IMR-90 (cell line): ENCODE measurements around the gene LCK. TPM values are rescaled to one million over a fixed set of nuclear protein-coding genes. Genes with fewer than 3 reads are reported as not detected.

ENCODE experiments used
- ATAC-seq: fragments of 200-7000 bp; cut with Tn5 transposase; 2 replicates; pipeline ENCODE4 v1.9.1; 2020; ENCODE audit warnings: low read depth, mild to moderate bottlenecking, moderate library complexity
- BruUV-seq: library from RNA; stranded (reverse); fragments of 400-500 nt; replicated peaks from 2 replicates; lab custom pipeline; 2021; lab: Mats Ljungman, UMichigan
- CTCF ChIA-PET: fragments of 300-600 bp; formaldehyde crosslinking; extraction: SDS; loops from one replicate; lab custom pipeline; 2021; ENCODE audit warnings: antibody characterized with exemption; lab: Yijun Ruan, JAX
- POLR2A ChIA-PET: fragments of 300-600 bp; sonication (Branson Sonifier 250); formaldehyde crosslinking; loops from one replicate; lab custom pipeline; 2022; ENCODE audit warnings: antibody characterized with exemption; ENCODE audit not compliant: unreplicated experiment; lab: Charles Lee
- DNase-seq: peaks from one replicate; pipeline ENCODE4 v3.0.0; 2013
- H2AFZ ChIP-seq: replicated peaks from 2 replicates; pipeline ENCODE3; 2013; ENCODE audit warnings: low read length, mild to moderate bottlenecking; ENCODE audit not compliant: poor library complexity
- H2AK5ac ChIP-seq: 2 replicates; pipeline ENCODE4 v1.6.1; 2013; ENCODE audit warnings: low read depth, low read length, inconsistent platforms
- H2AK9ac ChIP-seq: replicated peaks from 2 replicates; pipeline ENCODE3; 2013; ENCODE audit warnings: mild to moderate bottlenecking, low read depth, low read length, moderate library complexity; ENCODE audit not compliant: poor library complexity
- H2BK120ac ChIP-seq: 2 replicates; pipeline ENCODE4 v1.6.1; 2013; ENCODE audit warnings: low read depth, low read length, inconsistent platforms
- H2BK15ac ChIP-seq: 3 replicates; pipeline ENCODE4 v1.6.1; 2013; ENCODE audit warnings: low read depth, low read length, inconsistent platforms
- H2BK20ac ChIP-seq: 2 replicates; pipeline ENCODE4 v1.6.1; 2013; ENCODE audit warnings: low read depth, mild to moderate bottlenecking, inconsistent platforms, low read length, moderate library complexity
- H2BK5ac ChIP-seq: 2 replicates; pipeline ENCODE4 v1.6.1; 2013; ENCODE audit warnings: mild to moderate bottlenecking, low read depth, low read length, inconsistent platforms; ENCODE audit not compliant: poor library complexity, severe bottlenecking
- H3K14ac ChIP-seq: replicated peaks from 2 replicates; pipeline ENCODE4 v1.6.1; 2013; ENCODE audit warnings: low read depth, low read length, inconsistent platforms
- H3K18ac ChIP-seq: 2 replicates; pipeline ENCODE4 v1.6.1; 2013; ENCODE audit warnings: low read depth, low read length, control low read depth
- H3K23ac ChIP-seq: 2 replicates; pipeline ENCODE4 v1.6.1; 2013; ENCODE audit warnings: low read depth, low read length, inconsistent platforms
- H3K27ac ChIP-seq: 2 replicates; pipeline ENCODE4 v1.5.1; 2013; ENCODE audit warnings: mild to moderate bottlenecking, control low read depth, low read length; ENCODE audit not compliant: insufficient read depth
- H3K27me3 ChIP-seq: 2 replicates; pipeline ENCODE4 v1.6.1; 2013; ENCODE audit warnings: low read length; ENCODE audit not compliant: control insufficient read depth, insufficient read depth
- H3K36me3 ChIP-seq: 2 replicates; pipeline ENCODE4 v1.6.1; 2013; ENCODE audit warnings: low read length, mixed read lengths; ENCODE audit not compliant: control insufficient read depth, insufficient read depth
- H3K4ac ChIP-seq: 2 replicates; pipeline ENCODE4 v1.6.1; 2013; ENCODE audit warnings: low read depth, low read length, inconsistent platforms
- H3K4me1 ChIP-seq: 2 replicates; pipeline ENCODE4 v1.6.1; 2013; ENCODE audit warnings: low read length, mixed read lengths; ENCODE audit not compliant: control insufficient read depth, insufficient read depth
- H3K4me2 ChIP-seq: 2 replicates; pipeline ENCODE4 v1.6.1; 2013; ENCODE audit warnings: low read depth, mild to moderate bottlenecking, control low read depth, low read length, moderate library complexity
- H3K4me3 ChIP-seq: 2 replicates; pipeline ENCODE4 v1.5.1; 2013; ENCODE audit warnings: low read depth, mild to moderate bottlenecking, control low read depth, low read length, moderate library complexity; ENCODE audit not compliant: insufficient read depth
- H3K56ac ChIP-seq: 2 replicates; pipeline ENCODE4 v1.6.1; 2013; ENCODE audit warnings: low read length, inconsistent platforms; ENCODE audit not compliant: insufficient read depth; ENCODE audit errors: extremely low read depth
- H3K79me1 ChIP-seq, 2 experiments: 2 replicates each; pipeline ENCODE4 v1.6.1; 2013; ENCODE audit warnings: low read length in 2 of 2, inconsistent platforms in 1 of 2, low read depth in 1 of 2
- H3K9ac ChIP-seq: 2 replicates; pipeline ENCODE4 v1.6.1; 2013; ENCODE audit warnings: low read depth, low read length, control low read depth
- H3K9me1 ChIP-seq: 2 replicates; pipeline ENCODE4 v1.6.1; 2013; ENCODE audit warnings: low read length, inconsistent platforms; ENCODE audit not compliant: insufficient read depth
- H3K9me3 ChIP-seq: 2 replicates; pipeline ENCODE4 v1.6.1; 2013; ENCODE audit warnings: low read length; ENCODE audit not compliant: control insufficient read depth, insufficient read depth
- H4K20me1 ChIP-seq: 2 replicates; pipeline ENCODE4 v1.6.1; 2013; ENCODE audit warnings: low read length, inconsistent platforms; ENCODE audit not compliant: insufficient read depth
- H4K5ac ChIP-seq: 2 replicates; pipeline ENCODE4 v1.6.1; 2013; ENCODE audit warnings: mild to moderate bottlenecking, low read depth, low read length, control low read depth
- H4K8ac ChIP-seq, 2 experiments: 2 replicates each; pipeline ENCODE4 v1.6.1; 2013; ENCODE audit warnings: low read depth in 2 of 2, low read length in 2 of 2, control low read depth in 1 of 2, inconsistent platforms in 1 of 2
- H4K91ac ChIP-seq: 2 replicates; pipeline ENCODE4 v1.6.1; 2013; ENCODE audit warnings: low read depth, low read length, inconsistent platforms; ENCODE audit not compliant: insufficient read depth
- BHLHE40 ChIP-seq: fragments of 150-350 bp; IDR thresholded peaks from 2 replicates; pipeline ENCODE4 v1.6.1; 2016; ENCODE audit warnings: mild to moderate bottlenecking, low read depth, low read length
- CEBPB ChIP-seq: IDR thresholded peaks from 2 replicates; pipeline ENCODE4 v1.6.1; 2012; ENCODE audit warnings: low read depth, low read length, improper control_type of control experiment
- CHD1 ChIP-seq: IDR thresholded peaks from 2 replicates; pipeline ENCODE4 v1.6.1; 2012; ENCODE audit warnings: low read depth, low read length, improper control_type of control experiment
- ELK1 ChIP-seq: fragments of 150-350 bp; IDR thresholded peaks from 2 replicates; pipeline ENCODE4 v1.6.1; 2016; ENCODE audit warnings: low read depth, mild to moderate bottlenecking, low read length, moderate library complexity, borderline replicate concordance
- FOS ChIP-seq: fragments of 150-350 bp; IDR thresholded peaks from 2 replicates; pipeline ENCODE4 v1.6.1; 2016; ENCODE audit warnings: low read depth, low read length
- MAFK ChIP-seq: IDR thresholded peaks from 2 replicates; pipeline ENCODE4 v1.6.1; 2012; ENCODE audit warnings: low read depth, low read length, improper control_type of control experiment
- MAZ ChIP-seq: IDR thresholded peaks from 2 replicates; pipeline ENCODE4 v1.6.1; 2012; ENCODE audit warnings: low read depth, mild to moderate bottlenecking, low read length, improper control_type of control experiment, moderate library complexity, borderline replicate concordance
- MXI1 ChIP-seq: IDR thresholded peaks from 2 replicates; pipeline ENCODE4 v1.6.1; 2012; ENCODE audit warnings: low read depth, mild to moderate bottlenecking, low read length, moderate library complexity, borderline replicate concordance
- NFE2L2 ChIP-seq: fragments of 150-350 bp; IDR thresholded peaks from 2 replicates; pipeline ENCODE4 v1.6.1; 2016; ENCODE audit warnings: low read depth, mild to moderate bottlenecking, low read length
- POLR2A ChIP-seq: IDR thresholded peaks from 2 replicates; pipeline ENCODE4 v1.6.1; 2012; ENCODE audit warnings: mild to moderate bottlenecking, low read depth, low read length
- RAD21 ChIP-seq: IDR thresholded peaks from 2 replicates; pipeline ENCODE4 v1.6.1; 2012; ENCODE audit warnings: low read length, improper control_type of control experiment
- RCOR1 ChIP-seq: IDR thresholded peaks from 2 replicates; pipeline ENCODE4 v1.6.1; 2012; ENCODE audit warnings: mild to moderate bottlenecking, low read length, improper control_type of control experiment; ENCODE audit not compliant: insufficient replicate concordance
- RFX5 ChIP-seq: IDR thresholded peaks from 2 replicates; pipeline ENCODE4 v1.8.0; 2012; ENCODE audit warnings: low read depth, mild to moderate bottlenecking, low read length, moderate library complexity
- SMC3 ChIP-seq: fragments of 150-350 bp; IDR thresholded peaks from 2 replicates; pipeline ENCODE4 v1.6.1; 2016; ENCODE audit warnings: low read depth, mild to moderate bottlenecking, antibody characterized with exemption, low read length, moderate library complexity
- USF2 ChIP-seq: fragments of 150-350 bp; IDR thresholded peaks from 2 replicates; pipeline ENCODE4 v1.6.1; 2017; ENCODE audit warnings: mild to moderate bottlenecking, antibody characterized with exemption, low read length, low read depth
- WGBS, 2 experiments: methylation state at CpG; one replicate each; pipeline versions ENCODE4 v1.1.5 to v1.1.7; 2013; ENCODE audit warnings: missing lambda C conversion rate in 2 of 2; ENCODE audit not compliant: insufficient read length in 1 of 2; ENCODE audit errors: extremely low coverage in 2 of 2; 5-methylcytosine and 5-hydroxymethylcytosine counted together
- dilution Hi-C: fragments of 300-500 bp; cut with HindIII; formaldehyde crosslinking; loops from one replicate; pipeline ENCODE4 v1.14.3; 2018; ENCODE audit warnings: low sequenced_read_pairs; ENCODE audit not compliant: unreplicated experiment
- in situ Hi-C: fragments of 300-500 bp; cut with MboI; formaldehyde crosslinking; loops from 3 replicates; pipeline ENCODE4 v1.14.3; 2019; ENCODE audit warnings: low sequenced_read_pairs, inconsistent platforms, mixed read lengths
- intact Hi-C: fragments of 100-400 bp; cut with micrococcal nuclease; formaldehyde crosslinking; loops from 2 replicates; pipeline ENCODE4 v1.10.0; 2022
- polyA plus RNA-seq, 3 experiments: library from polyadenylated mRNA; depleted of rRNA; stranded (reverse); fragments of >200 nt; gene quantifications; 2 replicates each; pipeline ENCODE4 v1.2.3, GENCODE V29; 2012; ENCODE audit warnings: low replicate concordance in 1 of 3
- total RNA-seq: library from RNA; depleted of rRNA; stranded (reverse); fragments of >200 nt; gene quantifications from 2 replicates; pipeline ENCODE4 v1.2.3, GENCODE V29; 2012
- TF ChIP-seq, protein P1 (sequence below): conservative IDR thresholded peaks from 2 replicates; pipeline ENCODE4 v1.5.1; 2012; ENCODE audit warnings: mild to moderate bottlenecking, low read depth, low read length, improper control_type of control experiment

Gene LCK
- total and polyA plus RNA-seq, 2 of the 4 experiments (the other 2 are of a cell fraction) = not detected

DNA sequence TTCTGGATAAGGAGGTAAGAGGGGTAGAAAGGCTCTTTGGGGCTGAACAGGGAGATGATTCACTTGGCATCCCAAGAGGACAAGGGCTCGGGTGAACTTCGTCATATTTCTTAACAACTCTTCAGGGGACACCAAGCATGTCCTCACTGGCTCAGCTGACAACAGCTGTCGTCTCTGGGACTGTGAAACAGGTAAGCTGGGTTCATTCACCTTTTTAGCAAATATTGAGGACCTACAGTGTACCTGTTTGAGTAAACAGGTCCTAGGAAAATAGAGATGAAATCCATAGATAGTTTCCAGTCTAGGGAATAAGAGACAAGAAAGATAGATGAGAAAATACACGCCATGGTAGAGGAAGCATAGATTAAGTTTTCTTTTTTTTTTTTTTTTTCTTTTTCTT, 26.8 kb upstream of the LCK start:
- H2AFZ ChIP-seq = no peak overlapping the region
- H4K91ac ChIP-seq = no peak overlapping the region
- H2BK120ac ChIP-seq = no peak overlapping the region
- peaks cover 44% of the 10 kb centered on the region for H3K36me3 ChIP-seq
- POLR2A ChIA-PET = no interaction called here
- H3K23ac ChIP-seq = 0 out of 2 replicates have a peak overlapping the region, but pooled peaks have one; percentile 18
- no peak overlapping the region for H3K4me2 ChIP-seq
- no peaks in the 10 kb centered on the region for H3K27me3 ChIP-seq
- H2BK15ac ChIP-seq = no peak overlapping the region
- no peak overlapping the region for H3K4ac ChIP-seq
- H3K9me1 ChIP-seq = peaks cover 16% of the 10 kb centered on the region
- no peak overlapping the region for H3K27ac ChIP-seq
- H2BK20ac ChIP-seq = no peak overlapping the region
- no peak overlapping the region for H2BK5ac ChIP-seq
- no peak overlapping the region for H3K9ac ChIP-seq
- peaks cover 12% of the 10 kb centered on the region for H3K4me1 ChIP-seq
- no peak for DNase-seq
- no peak overlapping the region for H3K14ac ChIP-seq
- in situ Hi-C loops (no loop called here), dilution Hi-C loops (no loop called here), intact Hi-C loops (loop anchor here (5.0 kb wide), 1 partner anchor 68 kb away; the partner anchor contains the start of gene HDAC1)
- 0 out of 2 replicates have a peak, but pooled peaks cover 10% of the 10 kb centered on the region for H4K20me1 ChIP-seq
- no peak overlapping the region for H2AK5ac ChIP-seq
- TF ChIP-seq RFX5 = no peak
- TF ChIP-seq NFE2L2 = no peak
- TF ChIP-seq USF2 = no peak
- TF ChIP-seq POLR2A = no peak
- TF ChIP-seq RCOR1 = no peak
- no peak for TF ChIP-seq CEBPB
- no peak for TF ChIP-seq MAZ
- no peak for TF ChIP-seq CHD1
- TF ChIP-seq MAFK = no peak
- TF ChIP-seq ELK1 = no peak
- TF ChIP-seq BHLHE40 = no peak
- TF ChIP-seq SMC3 = no peak
- no peak for TF ChIP-seq FOS
- TF ChIP-seq, protein P1, sequence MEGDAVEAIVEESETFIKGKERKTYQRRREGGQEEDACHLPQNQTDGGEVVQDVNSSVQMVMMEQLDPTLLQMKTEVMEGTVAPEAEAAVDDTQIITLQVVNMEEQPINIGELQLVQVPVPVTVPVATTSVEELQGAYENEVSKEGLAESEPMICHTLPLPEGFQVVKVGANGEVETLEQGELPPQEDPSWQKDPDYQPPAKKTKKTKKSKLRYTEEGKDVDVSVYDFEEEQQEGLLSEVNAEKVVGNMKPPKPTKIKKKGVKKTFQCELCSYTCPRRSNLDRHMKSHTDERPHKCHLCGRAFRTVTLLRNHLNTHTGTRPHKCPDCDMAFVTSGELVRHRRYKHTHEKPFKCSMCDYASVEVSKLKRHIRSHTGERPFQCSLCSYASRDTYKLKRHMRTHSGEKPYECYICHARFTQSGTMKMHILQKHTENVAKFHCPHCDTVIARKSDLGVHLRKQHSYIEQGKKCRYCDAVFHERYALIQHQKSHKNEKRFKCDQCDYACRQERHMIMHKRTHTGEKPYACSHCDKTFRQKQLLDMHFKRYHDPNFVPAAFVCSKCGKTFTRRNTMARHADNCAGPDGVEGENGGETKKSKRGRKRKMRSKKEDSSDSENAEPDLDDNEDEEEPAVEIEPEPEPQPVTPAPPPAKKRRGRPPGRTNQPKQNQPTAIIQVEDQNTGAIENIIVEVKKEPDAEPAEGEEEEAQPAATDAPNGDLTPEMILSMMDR = no peak
- TF ChIP-seq RAD21 = no peak
- no peak for TF ChIP-seq MXI1
- no peak overlapping the region for H3K4me3 ChIP-seq
- no peak for ATAC-seq
- no peak overlapping the region for H4K5ac ChIP-seq
- CTCF ChIA-PET = no interaction called here
- 100% methylated on average over 1 of the region's 4 CpGs; no CpG with 5 or more reads in 1 of the 2 experiments for WGBS, 2 experiments
- H3K56ac ChIP-seq = no peak overlapping the region
- no peak overlapping the region for H2AK9ac ChIP-seq
- no peak overlapping the region for H3K18ac ChIP-seq
- no peaks in the 10 kb centered on the region for H3K9me3 ChIP-seq
- no peak overlapping the region for H4K8ac ChIP-seq
- H3K79me1 ChIP-seq = peaks cover 37 to 74% of the 10 kb centered on the region in 2 experiments
- no TSS peak for BruUV-seq
